ENCODE measurements around the gene B3GALT6. TPM values are rescaled to one million over a fixed set of nuclear protein-coding genes. Genes with fewer than 3 reads are reported as not detected.

The B3GALT6 gene
- polyA plus RNA-seq, 1 experiment: 20.9 TPM

- ChIA-PET POLR2A (no interaction called here), CTCF (interaction anchor here (0.8 to 1.8 kb wide), 3 partner anchors 72 to 240 kb away, joined by 3 to 5 read pairs (median 3); no protein-coding TSS in a partner anchor)
- TF ChIP-seq CTCF (IDR thresholded peaks at IDR 0.05; ENCODE audit: insufficient read depth, low read depth, low read length): no peak
These were observed 9.7 kb downstream of the B3GALT6 start for GRCh38 chr1:1241588-1242219.

GRCh38 chr1:1242461-1243265, 10.6 kb downstream of the B3GALT6 start:
- POLR2A ChIA-PET: no interaction called here
- no peaks in the 10 kb centered on the region for H3K27me3 ChIP-seq (ENCODE audit: control insufficient read depth, insufficient read depth, low read length)
- no peak for DNase-seq (ENCODE audit: low read depth)
- TF ChIP-seq CTCF (IDR thresholded peaks at IDR 0.05; ENCODE audit: insufficient read depth, low read depth, low read length): no peak
- no peak overlapping the region for H3K4me3 ChIP-seq (ENCODE audit: low read depth, low read length)
- CTCF ChIA-PET: interaction anchor here (0.8 kb wide), 1 partner anchor 73 kb away, joined by 3 read pairs; no protein-coding TSS in a partner anchor
- H3K36me3 ChIP-seq (ENCODE audit: control insufficient read depth, insufficient read depth, low read length): no peaks in the 10 kb centered on the region; the same call in 1 of the 2 replicates

More at GRCh38 chr1:1241588-1242219, 9.7 kb downstream of the B3GALT6 start:
- H3K4me3 ChIP-seq (ENCODE audit: low read depth, low read length): no peak overlapping the region
- no peaks in the 10 kb centered on the region; the same call in 1 of the 2 replicates for H3K36me3 ChIP-seq (ENCODE audit: control insufficient read depth, insufficient read depth, low read length)
- DNase-seq (ENCODE audit: low read depth): no peak
- no peaks in the 10 kb centered on the region for H3K27me3 ChIP-seq (ENCODE audit: control insufficient read depth, insufficient read depth, low read length)

DNA sequence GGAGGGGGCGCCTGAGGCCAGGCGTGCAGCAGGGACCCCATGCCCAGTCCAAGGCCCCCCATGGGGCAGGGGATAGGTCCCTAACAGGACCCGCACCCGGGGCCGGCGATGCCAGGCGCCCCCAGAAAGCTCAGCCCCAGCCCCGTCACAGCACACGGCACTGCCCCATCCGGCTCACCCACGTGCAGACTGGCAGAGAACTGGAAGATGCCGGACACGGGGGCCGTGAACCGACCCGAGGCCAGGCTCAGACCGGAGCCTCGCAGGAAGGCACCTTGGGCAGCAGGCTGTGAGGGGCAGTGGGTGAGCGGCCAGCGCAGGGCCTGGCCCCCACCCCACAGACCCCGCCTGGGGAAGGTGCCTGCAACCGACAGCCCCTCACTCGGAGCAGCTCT, 11.2 kb downstream of the B3GALT6 start:
- H3K36me3 ChIP-seq (ENCODE audit: control insufficient read depth, insufficient read depth, low read length): no peaks in the 10 kb centered on the region; the same call in 1 of the 2 replicates
- H3K27me3 ChIP-seq (ENCODE audit: control insufficient read depth, insufficient read depth, low read length): no peaks in the 10 kb centered on the region
- TF ChIP-seq CTCF (IDR thresholded peaks at IDR 0.05; ENCODE audit: insufficient read depth, low read depth, low read length): no peak
- POLR2A ChIA-PET: no interaction called here
- CTCF ChIA-PET: no interaction called here
- no peak overlapping the region for H3K4me3 ChIP-seq (ENCODE audit: low read depth, low read length)
- DNase-seq (ENCODE audit: low read depth): no peak

DNA sequence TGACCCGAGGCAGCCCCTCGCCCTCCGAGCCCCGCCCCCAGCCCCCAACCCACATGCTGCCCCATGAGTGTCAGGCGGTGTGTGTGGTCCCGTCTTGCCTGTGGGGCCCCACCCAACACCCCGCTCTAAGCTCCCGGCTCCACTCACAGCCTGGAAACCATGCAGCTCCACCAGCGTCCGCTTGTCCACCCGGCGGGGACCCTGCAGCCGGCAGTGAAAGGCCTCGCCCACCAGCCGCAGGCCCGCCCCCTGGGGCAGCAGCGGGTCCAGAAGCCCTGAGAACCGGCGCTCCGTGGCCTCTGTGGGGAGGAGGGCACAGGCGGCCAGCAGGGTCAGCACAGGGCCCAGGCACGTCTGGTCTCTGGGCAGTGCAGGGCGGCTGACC, 11.8 kb downstream of the B3GALT6 start:
- H3K27me3 ChIP-seq (ENCODE audit: control insufficient read depth, insufficient read depth, low read length): no peaks in the 10 kb centered on the region
- no peaks in the 10 kb centered on the region; the same call in 1 of the 2 replicates for H3K36me3 ChIP-seq (ENCODE audit: control insufficient read depth, insufficient read depth, low read length)
- POLR2A ChIA-PET: no interaction called here
- no peak overlapping the region for H3K4me3 ChIP-seq (ENCODE audit: low read depth, low read length)
- DNase-seq (ENCODE audit: low read depth): no peak
- CTCF ChIA-PET: no interaction called here
- TF ChIP-seq CTCF (IDR thresholded peaks at IDR 0.05; ENCODE audit: insufficient read depth, low read depth, low read length): no peak

- Histone ChIP-seq H3K36me3 (ENCODE audit: control insufficient read depth, insufficient read depth, low read length) (no peaks in the 10 kb centered on the region; the same call in 1 of the 2 replicates), H3K4me3 (ENCODE audit: low read depth, low read length) (no peak overlapping the region), H3K27me3 (ENCODE audit: control insufficient read depth, insufficient read depth, low read length) (no peaks in the 10 kb centered on the region)
- POLR2A ChIA-PET: no interaction called here
- TF ChIP-seq CTCF (IDR thresholded peaks at IDR 0.05; ENCODE audit: insufficient read depth, low read depth, low read length): no peak
- DNase-seq (ENCODE audit: low read depth): no peak
- CTCF ChIA-PET: no interaction called here
These were observed 12.3 kb downstream of the B3GALT6 start for GRCh38 chr1:1244192-1244811.
